Neutrophil (primary cell): ENCODE measurements around the gene UVSSA.

ENCODE experiments used
- H3K27ac ChIP-seq: fragments of 200-600 bp; sonication (generic); 2 replicates; pipeline ENCODE4 v1.5.1; 2016; ENCODE audit warnings: mild to moderate bottlenecking, moderate library complexity
- H3K27me3 ChIP-seq: fragments of 200-600 bp; sonication (generic); 2 replicates; pipeline ENCODE4 v1.6.0; 2016; ENCODE audit warnings: mild to moderate bottlenecking
- H3K36me3 ChIP-seq: fragments of 200-600 bp; sonication (generic); 2 replicates; pipeline ENCODE4 v1.5.1; 2017
- H3K4me1 ChIP-seq, 2 experiments: fragments of 200-600 bp in 1 of 2; sonication (generic) in 1 of 2; 1 replicate in 1 of 2; 2 replicates in 1 of 2; pipeline versions ENCODE4 v1.5.1 to v1.6.1; 2013 to 2016; ENCODE audit warnings: low read depth in 1 of 2, low read length in 1 of 2, mild to moderate bottlenecking in 1 of 2, moderate library complexity in 1 of 2; ENCODE audit not compliant: control insufficient read depth in 1 of 2, insufficient read depth in 1 of 2
- H3K4me3 ChIP-seq, 2 experiments: fragments of 200-600 bp in 1 of 2; sonication (generic) in 1 of 2; 1 replicate in 1 of 2; 2 replicates in 1 of 2; pipeline ENCODE4 v1.5.1; 2013 to 2016; ENCODE audit warnings: low read depth in 1 of 2, low read length in 1 of 2, mild to moderate bottlenecking in 1 of 2, moderate library complexity in 1 of 2
- H3K9me3 ChIP-seq: fragments of 200-600 bp; sonication (generic); 2 replicates; pipeline ENCODE4 v1.5.1; 2016
- TF ChIP-seq, protein P1 (sequence below): fragments of 200-600 bp; sonication (generic); IDR thresholded peaks from 2 replicates; pipeline ENCODE4 v1.5.1; 2016; ENCODE audit warnings: antibody characterized with exemption

Gene UVSSA

DNA sequence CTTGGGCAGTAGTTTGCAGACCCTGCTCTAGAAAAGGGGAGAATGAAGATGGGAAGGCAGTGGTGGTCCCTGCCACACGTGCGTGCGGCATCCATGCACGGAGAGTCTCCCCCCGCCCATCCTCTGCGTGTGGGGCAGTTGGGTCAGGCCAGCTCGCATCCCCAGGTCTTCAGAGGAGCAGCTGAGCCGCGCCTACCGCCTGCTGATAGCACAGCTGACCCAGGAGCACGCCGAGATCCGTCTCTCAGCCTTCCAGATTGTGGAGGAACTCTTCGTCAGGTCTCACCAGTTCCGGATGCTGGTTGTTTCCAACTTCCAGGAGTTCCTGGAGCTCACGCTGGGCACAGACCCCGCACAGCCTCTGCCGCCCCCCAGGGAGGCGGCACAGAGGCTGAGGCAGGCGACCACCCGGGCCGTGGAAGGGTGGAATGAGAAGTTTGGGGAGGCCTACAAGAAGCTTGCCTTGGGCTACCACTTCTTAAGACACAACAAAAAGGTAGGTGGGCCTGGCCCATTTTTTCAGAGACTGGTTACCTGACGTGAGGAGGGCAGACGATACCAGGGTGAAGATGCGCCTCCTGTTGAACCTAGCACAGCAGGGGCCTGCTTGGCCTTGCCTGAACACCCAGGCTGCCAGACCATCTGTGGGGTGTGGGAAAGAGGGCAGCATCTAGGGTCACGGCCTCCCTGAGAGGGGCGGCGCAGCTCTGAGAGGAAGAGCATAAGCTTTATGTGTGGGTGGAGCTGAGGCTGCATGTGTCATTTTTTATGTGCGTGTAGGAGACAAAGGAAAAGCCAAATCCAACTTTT is 2.6 kb downstream of the UVSSA start:
- Histone ChIP-seq H3K4me3 (no peak overlapping the region), H3K27me3 (no peaks in the 10 kb centered on the region), H3K9me3 (no peaks in the 10 kb centered on the region), H3K27ac (no peak overlapping the region), H3K4me1 (peaks cover 28 to 40% of the 10 kb centered on the region in 2 experiments), H3K36me3 (peaks cover 42% of the 10 kb centered on the region)
- TF ChIP-seq, protein P1, sequence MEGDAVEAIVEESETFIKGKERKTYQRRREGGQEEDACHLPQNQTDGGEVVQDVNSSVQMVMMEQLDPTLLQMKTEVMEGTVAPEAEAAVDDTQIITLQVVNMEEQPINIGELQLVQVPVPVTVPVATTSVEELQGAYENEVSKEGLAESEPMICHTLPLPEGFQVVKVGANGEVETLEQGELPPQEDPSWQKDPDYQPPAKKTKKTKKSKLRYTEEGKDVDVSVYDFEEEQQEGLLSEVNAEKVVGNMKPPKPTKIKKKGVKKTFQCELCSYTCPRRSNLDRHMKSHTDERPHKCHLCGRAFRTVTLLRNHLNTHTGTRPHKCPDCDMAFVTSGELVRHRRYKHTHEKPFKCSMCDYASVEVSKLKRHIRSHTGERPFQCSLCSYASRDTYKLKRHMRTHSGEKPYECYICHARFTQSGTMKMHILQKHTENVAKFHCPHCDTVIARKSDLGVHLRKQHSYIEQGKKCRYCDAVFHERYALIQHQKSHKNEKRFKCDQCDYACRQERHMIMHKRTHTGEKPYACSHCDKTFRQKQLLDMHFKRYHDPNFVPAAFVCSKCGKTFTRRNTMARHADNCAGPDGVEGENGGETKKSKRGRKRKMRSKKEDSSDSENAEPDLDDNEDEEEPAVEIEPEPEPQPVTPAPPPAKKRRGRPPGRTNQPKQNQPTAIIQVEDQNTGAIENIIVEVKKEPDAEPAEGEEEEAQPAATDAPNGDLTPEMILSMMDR = no peak

DNA sequence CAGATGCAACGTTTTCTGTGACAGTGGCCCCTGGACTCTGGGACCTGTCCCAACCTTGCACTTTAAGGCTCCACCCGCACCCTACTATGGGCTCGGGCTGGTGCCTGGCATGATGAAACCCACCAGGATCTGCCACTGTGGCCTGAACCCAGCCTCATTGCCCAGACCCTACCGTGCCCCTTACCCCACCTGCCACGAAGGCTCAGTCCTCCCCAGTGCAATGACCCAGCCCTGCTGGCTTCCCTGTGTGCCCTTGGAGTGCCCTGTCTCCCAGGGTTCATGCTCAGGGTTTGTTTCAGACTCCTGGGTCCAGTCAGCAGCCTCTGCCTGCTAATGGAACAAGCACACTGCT is 3.1 kb downstream of the UVSSA start:
- H3K27ac ChIP-seq = no peak overlapping the region
- peaks cover 48% of the 10 kb centered on the region for H3K36me3 ChIP-seq
- no peak overlapping the region for H3K4me3 ChIP-seq
- H3K27me3 ChIP-seq = no peaks in the 10 kb centered on the region
- TF ChIP-seq, protein P1 = no peak
- H3K9me3 ChIP-seq = no peaks in the 10 kb centered on the region
- peaks cover 24 to 35% of the 10 kb centered on the region in 2 experiments for H3K4me1 ChIP-seq

DNA sequence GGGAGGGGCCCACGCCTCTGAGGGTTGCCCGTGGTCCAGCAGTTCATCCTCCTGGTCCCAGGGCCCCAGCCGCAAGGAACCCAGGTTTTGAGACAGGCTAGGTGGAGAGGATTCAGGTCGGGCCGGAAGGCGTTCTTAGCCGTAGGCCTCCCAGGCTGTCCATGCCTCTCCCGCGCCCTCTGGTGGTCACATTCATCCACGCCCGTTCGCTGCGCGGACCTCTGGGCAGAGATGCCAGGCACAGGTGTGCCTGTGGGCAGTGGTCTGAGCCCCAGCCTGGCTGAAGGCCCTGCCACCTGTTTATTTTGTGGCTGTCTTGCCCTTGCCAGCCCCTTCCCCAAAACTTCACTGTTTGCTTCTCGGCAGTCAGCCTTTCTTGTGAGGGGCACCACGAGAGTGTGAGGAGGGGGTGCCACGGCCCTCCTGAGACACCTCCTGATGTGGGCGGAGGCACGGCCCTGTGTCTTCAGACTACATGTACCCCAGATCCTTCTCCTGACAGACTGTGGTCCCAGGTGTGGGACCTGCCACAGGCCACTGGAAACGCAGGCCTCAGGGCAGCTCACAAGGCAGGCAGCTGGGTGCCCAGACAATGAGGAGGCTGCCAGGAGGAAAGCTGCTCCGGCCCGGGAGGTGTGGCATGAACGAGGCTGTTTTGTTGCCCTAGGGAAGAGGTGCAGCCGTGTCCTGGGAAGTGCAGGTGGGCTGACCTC is 5.0 kb downstream of the UVSSA start:
- Histone ChIP-seq H3K9me3 (no peaks in the 10 kb centered on the region), H3K27ac (peak overlapping the region; percentile 59)

GRCh38 chr4:1352567-1352900 is 5.5 kb downstream of the UVSSA start:
- TF ChIP-seq, protein P1 = no peak
- H3K27me3 ChIP-seq = no peaks in the 10 kb centered on the region
- no peak overlapping the region for H3K4me3 ChIP-seq
- H3K9me3 ChIP-seq = no peaks in the 10 kb centered on the region
- no peak overlapping the region for H3K27ac ChIP-seq
- H3K4me1 ChIP-seq = peaks cover 14 to 21% of the 10 kb centered on the region in 2 experiments
- H3K36me3 ChIP-seq = peaks cover 70% of the 10 kb centered on the region

More for the DNA sequence above, 5.0 kb downstream of the UVSSA start:
- Histone ChIP-seq H3K27me3 (no peaks in the 10 kb centered on the region), H3K4me1 (peaks cover 14 to 24% of the 10 kb centered on the region in 2 experiments), H3K4me3 (no peak overlapping the region), H3K36me3 (peaks cover 65% of the 10 kb centered on the region)
- TF ChIP-seq, protein P1 = peak; percentile 86

- TF ChIP-seq, protein P1 = no peak
- no peak overlapping the region for H3K27ac ChIP-seq
- no peaks in the 10 kb centered on the region for H3K27me3 ChIP-seq
- no peak overlapping the region for H3K4me3 ChIP-seq
- peaks cover 5 to 12% of the 10 kb centered on the region in 2 experiments for H3K4me1 ChIP-seq
- H3K9me3 ChIP-seq = no peaks in the 10 kb centered on the region
- H3K36me3 ChIP-seq = peaks cover 79% of the 10 kb centered on the region
Observed at GRCh38 chr4:1353186-1354055, 6.4 kb downstream of the UVSSA start.
